Airway epithelial cell (primary cell): Measurements from ENCODE around the gene CD7. TPM values are rescaled to one million over a fixed set of nuclear protein-coding genes. Genes with fewer than 3 reads are reported as not detected.

Source experiments
- total RNA-seq: library from RNA; depleted of rRNA; stranded (reverse); fragments of >200 nt; gene quantifications from 2 replicates; pipeline ENCODE4 v1.2.3, GENCODE V29; 2015

Gene CD7
- total RNA-seq = 0.14 TPM in 1 of 2 replicates, not detected in the other

DNA sequence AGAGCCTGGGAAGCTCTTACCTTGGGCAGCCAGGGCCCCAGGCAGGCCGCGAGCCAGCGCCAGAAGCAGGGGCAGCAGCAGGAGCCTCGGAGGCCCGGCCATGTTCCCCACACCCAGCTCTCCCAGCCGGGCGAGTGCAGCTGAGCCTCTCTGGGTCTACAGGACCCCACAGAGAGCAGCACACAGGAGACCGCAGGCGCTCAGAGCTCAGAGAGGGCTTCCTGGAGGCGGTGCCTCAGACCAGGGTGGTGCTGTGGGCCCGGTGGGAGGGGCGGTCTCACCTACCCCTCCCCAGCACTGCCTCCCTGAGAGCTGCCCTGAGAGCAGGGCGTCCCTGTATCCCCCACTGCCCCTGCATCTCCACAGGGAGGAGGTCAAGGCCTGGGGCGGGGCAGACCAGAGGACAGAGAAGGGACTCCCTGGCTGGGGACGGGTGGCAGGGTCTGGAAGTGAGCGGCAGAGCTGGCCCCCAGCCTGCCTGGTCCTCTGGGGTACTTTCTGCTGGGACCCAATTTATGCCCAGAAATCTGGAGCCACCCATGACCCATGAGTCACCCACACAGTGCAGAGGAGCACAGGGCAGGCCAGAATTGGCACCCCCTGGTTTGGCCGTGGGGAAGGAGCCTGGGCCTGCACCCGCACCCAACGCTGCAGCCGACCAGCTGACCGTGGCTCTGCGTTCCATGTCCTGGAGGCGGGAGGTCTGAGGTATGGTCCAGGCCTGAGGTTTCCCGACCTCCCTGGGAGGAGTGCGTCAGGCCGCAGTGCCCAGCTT is at the start of gene CD7:
Gene CD7, minus strand, starts transcription at position 215 of the 775 bp plus-strand sequence. Its CDS starts 113 bp downstream, at position 102.

GRCh38 chr17:82358465-82359350 is 41.3 kb upstream of the CD7 start, which contains the start of gene TEX19:
Gene TEX19 (plus strand): TSS chr17:82359247. CDS start chr17:82362151, 2,904 bp downstream.

GRCh38 chr17:82333279-82334171 is 16.1 kb upstream of the CD7 start, which contains the start of gene SECTM1:
Gene SECTM1 (minus strand): TSS chr17:82333766. CDS start chr17:82327240, 6,526 bp downstream.

DNA sequence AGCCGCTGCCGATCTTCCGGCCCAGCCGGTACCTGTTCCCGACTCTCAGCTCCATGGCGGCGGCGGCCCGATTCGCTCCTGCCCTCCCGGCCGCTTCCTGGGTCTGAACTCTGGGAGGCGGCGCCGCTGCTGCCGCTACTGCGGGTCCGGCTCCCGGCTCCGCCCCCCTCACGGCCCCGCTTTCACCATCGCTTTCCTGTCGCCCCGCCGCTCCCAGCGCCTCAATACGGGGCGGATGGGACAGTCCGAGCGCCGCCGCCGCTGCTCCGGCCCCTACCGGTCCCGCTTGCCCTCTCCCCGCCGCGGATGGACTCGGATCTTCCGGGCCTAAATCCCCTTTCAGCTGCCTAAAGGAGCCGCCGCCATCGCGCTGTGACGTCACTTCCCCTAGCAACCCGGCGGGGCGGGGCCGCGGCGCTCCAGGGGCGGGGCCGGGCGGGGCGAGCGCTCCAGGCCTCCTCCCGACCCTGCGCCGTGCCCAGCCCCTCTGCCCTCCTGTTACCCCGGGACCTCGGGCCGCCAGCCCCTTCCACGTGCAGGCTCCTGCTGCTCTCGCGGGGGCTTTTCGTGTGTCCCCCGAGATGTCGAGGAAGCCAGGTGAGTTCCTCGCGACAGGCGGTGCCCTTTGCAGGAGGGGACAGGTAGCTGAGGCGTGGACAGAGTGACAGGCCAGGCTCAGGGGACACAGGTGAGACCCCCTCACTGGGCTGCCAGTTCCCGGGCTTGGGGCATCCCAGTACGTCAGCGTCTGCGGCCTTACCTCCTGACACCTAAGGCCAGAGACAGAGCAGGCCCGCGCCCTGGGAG is 43.9 kb downstream of the CD7 start, which contains the start of gene CSNK1D:
Gene CSNK1D, minus strand, starts transcription at position 374 of the 807 bp plus-strand sequence. Its CDS starts 319 bp downstream, at position 55.

Other genes with a start within 250 kb of the CD7 start
- 474 and 632 TPM in 2 replicates for gene FASN, start 219.4 kb downstream of the CD7 start, total RNA-seq
- gene CCDC57, start 104.8 kb downstream of the CD7 start, total RNA-seq = 8.1 and 16.5 TPM in 2 replicates
- gene SLC16A3, start 88.6 kb downstream of the CD7 start, total RNA-seq = 256 and 274 TPM in 2 replicates
- gene CSNK1D, start 43.9 kb downstream of the CD7 start, total RNA-seq = 41.8 and 42.7 TPM in 2 replicates
- 4.0 and 8.5 TPM in 2 replicates for gene SECTM1, start 16.2 kb upstream of the CD7 start, total RNA-seq
- not detected in 2 replicates for gene TEX19, start 41.6 kb upstream of the CD7 start, total RNA-seq
- gene UTS2R, start 54.2 kb upstream of the CD7 start, total RNA-seq = not detected in 2 replicates
- 7.2 and 9.2 TPM in 2 replicates for gene HEXD, start 100.7 kb upstream of the CD7 start, total RNA-seq
- 16.4 and 32.8 TPM in 2 replicates for gene OGFOD3, start 101.0 kb upstream of the CD7 start, total RNA-seq
- gene CYBC1, start 133.1 kb upstream of the CD7 start, total RNA-seq = 50.5 and 60.0 TPM in 2 replicates
- gene NARF, start 141.1 kb upstream of the CD7 start, total RNA-seq = 48.7 and 61.7 TPM in 2 replicates
- 30.6 and 41.6 TPM in 2 replicates for gene FOXK2, start 202.1 kb upstream of the CD7 start, total RNA-seq